Heart right ventricle (tissue), 16 donors: ENCODE results near the gene SGK1. TPM values are rescaled to one million over a fixed set of nuclear protein-coding genes. Genes with fewer than 3 reads are reported as not detected.

Source experiments
- ATAC-seq, 8 donors: fragments of 200-7000 bp; cut with Tn5 transposase; one replicate each; pipeline ENCODE4 v1.9.1; 2020; ENCODE audit warnings: mild to moderate bottlenecking in 8 of 8, moderate library complexity in 8 of 8, moderate number of reproducible peaks in 1 of 8
- DNase-seq, 2 donors: peaks; one replicate each; pipeline ENCODE4 v3.0.0-alpha.2; 2020
- H3K27ac ChIP-seq, 10 donors: fragments of 200-600 bp; sonication (generic) in 2 of 10; one replicate each; pipeline versions ENCODE4 v1.5.0 to v1.8.0; 2020 to 2022; ENCODE audit warnings: mild to moderate bottlenecking in 3 of 10
- H3K27me3 ChIP-seq, 7 donors: fragments of 200-600 bp; one replicate each; pipeline ENCODE4 v1.8.0; 2021 to 2022; ENCODE audit warnings: mild to moderate bottlenecking in 2 of 7
- H3K36me3 ChIP-seq, 9 donors: fragments of 200-600 bp; sonication (generic) in 1 of 9; one replicate each; pipeline versions ENCODE4 v1.5.0 to v1.8.0; 2020 to 2022; ENCODE audit warnings: mild to moderate bottlenecking in 2 of 9
- H3K4me1 ChIP-seq, 9 donors: fragments of 200-600 bp; sonication (generic) in 1 of 9; one replicate each; pipeline versions ENCODE4 v1.5.0 to v1.8.0; 2020 to 2022; ENCODE audit warnings: mild to moderate bottlenecking in 4 of 9
- H3K4me3 ChIP-seq, 10 donors: fragments of 200-600 bp; sonication (generic) in 2 of 10; one replicate each; pipeline versions ENCODE4 v1.5.0 to v1.8.0; 2020 to 2022; ENCODE audit warnings: mild to moderate bottlenecking in 7 of 10, moderate library complexity in 2 of 10
- H3K9me3 ChIP-seq, 11 donors: fragments of 200-600 bp in 10 of 11; sonication (generic) in 2 of 11; one replicate each; pipeline versions ENCODE4 v1.5.0 to v1.8.0; 2013 to 2022; ENCODE audit warnings: mild to moderate bottlenecking in 2 of 11, control low read depth in 1 of 11, moderate library complexity in 1 of 11
- WGBS, 2 donors: extraction: QIAGEN DNeasy Blood & Tissue Kit; methylation state at CpG; one replicate each; pipeline ENCODE4 v1.1.7; 2013; ENCODE audit warnings: inconsistent platforms in 1 of 2; 5-methylcytosine and 5-hydroxymethylcytosine counted together
- intact Hi-C, 10 donors: fragments of 100-400 bp; cut with DNase I; formaldehyde crosslinking; loops; one replicate each; pipeline versions ENCODE4 v1.11.1 to v1.14.2; 2022
- polyA plus RNA-seq, 2 donors: library from polyadenylated mRNA; stranded (reverse); fragments of 200-250 nt; gene quantifications; one replicate each; pipeline ENCODE4 v1.2.3, GENCODE V29; 2013
- total RNA-seq, 10 donors: library from RNA; stranded (reverse); fragmentation: NEBNext Ultra II Directional in 3 of 10; extraction: Animal tissue kit (Norgen Biotek cat#: 25700) in 3 of 10; gene quantifications; one replicate each; pipeline versions ENCODE4 v1.2.1 to v1.2.4, GENCODE V29; 2021 to 2023
- TF ChIP-seq, protein P1 (sequence below), 9 donors: fragments of 200-600 bp; sonication (generic) in 2 of 9; IDR thresholded peaks; one replicate each; pipeline versions ENCODE4 v1.5.0 to v1.8.0; 2021 to 2022; ENCODE audit warnings: antibody characterized with exemption in 9 of 9, mild to moderate bottlenecking in 5 of 9, moderate library complexity in 1 of 9
- donor health status: Arrhythmogenic right ventricular cardiomyopathy.
- donor health status: ischemic (EF 13 %, LVEDD 7.1; RV severe dilation, severe dysfunction).
- donor health status: healthy with polysubstance abuse.
- donor health status: DM: no; HTN: yes; CAD: no.
- donor health status: DM: no; HTN: no; CAD: no.
- donor health status: ischemic (EF 25% LVEDD 6.9; RV normal size, moderate dysfunction).
- donor health status: ischemic (EF 25% LVEDD 5.7; RV mildly dilated, moderate dysfunction).
- donor health status: healthy.
- donor health status: DM: yes; HTN: yes; CAD: no.
- donor health status: Ischemic cardiomyopathy.
- donor health status: ischemic (EF 35%, LVEDD 5.7; RV mildly dilated, moderate dysfunction).
- donor health status: nonischemic (EF 11% LVEDD 7.7; RV severe dilation, severe dysfunction).
- donor health status: DM: yes; HTN: yes; CAD: no.
- donor health status: PGD.
- donor health status: ischemic (EF 29% LVEDD 5.4; RV normal size, mild dysfunction).
- donor health status: nonischemic (EF 23%, LVEDD 6.1; RV moderate dilation, normal function).

Gene SGK1
- total and polyA plus RNA-seq, 12 donors = 22.5 to 140 (median 43.6) TPM

GRCh38 chr6:134340179-134340975 is 22.5 kb upstream of the SGK1 start:
- no peak for ATAC-seq
- H3K4me1 ChIP-seq = peaks cover 0 to 36% (median 11%) of the 10 kb centered on the region in 9 donors
- intact Hi-C loops = loop anchor here in 5 of 10 donors (5.0 to 10.0 kb wide), 7 partner anchors 74 to 382 kb away; no protein-coding TSS in a partner anchor
- DNase-seq = no peak
- TF ChIP-seq, protein P1, sequence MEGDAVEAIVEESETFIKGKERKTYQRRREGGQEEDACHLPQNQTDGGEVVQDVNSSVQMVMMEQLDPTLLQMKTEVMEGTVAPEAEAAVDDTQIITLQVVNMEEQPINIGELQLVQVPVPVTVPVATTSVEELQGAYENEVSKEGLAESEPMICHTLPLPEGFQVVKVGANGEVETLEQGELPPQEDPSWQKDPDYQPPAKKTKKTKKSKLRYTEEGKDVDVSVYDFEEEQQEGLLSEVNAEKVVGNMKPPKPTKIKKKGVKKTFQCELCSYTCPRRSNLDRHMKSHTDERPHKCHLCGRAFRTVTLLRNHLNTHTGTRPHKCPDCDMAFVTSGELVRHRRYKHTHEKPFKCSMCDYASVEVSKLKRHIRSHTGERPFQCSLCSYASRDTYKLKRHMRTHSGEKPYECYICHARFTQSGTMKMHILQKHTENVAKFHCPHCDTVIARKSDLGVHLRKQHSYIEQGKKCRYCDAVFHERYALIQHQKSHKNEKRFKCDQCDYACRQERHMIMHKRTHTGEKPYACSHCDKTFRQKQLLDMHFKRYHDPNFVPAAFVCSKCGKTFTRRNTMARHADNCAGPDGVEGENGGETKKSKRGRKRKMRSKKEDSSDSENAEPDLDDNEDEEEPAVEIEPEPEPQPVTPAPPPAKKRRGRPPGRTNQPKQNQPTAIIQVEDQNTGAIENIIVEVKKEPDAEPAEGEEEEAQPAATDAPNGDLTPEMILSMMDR (IDR thresholded peaks at IDR 0.05) = no peak
- no peak overlapping the region for H3K4me3 ChIP-seq
- no peaks in the 10 kb centered on the region for H3K36me3 ChIP-seq
- no peak overlapping the region for H3K27ac ChIP-seq
- no peaks in the 10 kb centered on the region for H3K27me3 ChIP-seq
- 82 to 90% methylated on average over 6 of the region's 6 CpGs for WGBS, 2 donors
- H3K9me3 ChIP-seq = no peaks in the 10 kb centered on the region

- TF ChIP-seq, protein P1 (IDR thresholded peaks at IDR 0.05) = no peak
- H3K36me3 ChIP-seq = no peaks in the 10 kb centered on the region
- ATAC-seq = no peak
- no peaks in the 10 kb centered on the region for H3K27me3 ChIP-seq
- no peak overlapping the region for H3K27ac ChIP-seq
- peaks cover 0 to 29% (median 10%) of the 10 kb centered on the region in 9 donors for H3K4me1 ChIP-seq
- H3K4me3 ChIP-seq = no peak overlapping the region
- no peaks in the 10 kb centered on the region for H3K9me3 ChIP-seq
- intact Hi-C loops = no loop called here
- DNase-seq = no peak
These were observed 21.3 kb upstream of the SGK1 start for GRCh38 chr6:134339216-134339615.

DNA sequence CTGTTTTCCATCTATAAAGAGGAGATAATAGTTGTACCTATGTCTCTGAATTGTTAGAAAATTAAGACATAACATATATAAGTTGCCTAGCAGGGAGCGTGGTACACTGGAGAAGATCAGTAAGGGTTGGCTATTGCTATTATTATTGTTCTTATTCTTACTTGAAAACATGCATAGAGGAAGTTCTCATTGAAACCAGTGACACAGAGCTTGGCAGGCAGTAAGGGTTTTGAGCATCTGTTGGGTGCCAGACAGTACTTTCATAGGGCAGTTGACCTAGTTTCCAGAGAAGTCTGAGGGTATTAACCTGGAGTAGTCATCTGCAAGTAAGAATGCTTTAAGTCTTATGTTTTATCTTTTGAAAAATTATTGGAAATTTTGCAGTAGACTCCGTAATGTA is 13.3 kb upstream of the SGK1 start:
- peaks cover 0 to 6% (median 0%) of the 10 kb centered on the region in 9 donors for H3K4me1 ChIP-seq
- ATAC-seq (no peak), DNase-seq (no peak)
- no peak overlapping the region for H3K27ac ChIP-seq
- intact Hi-C loops = no loop called here
- no peaks in the 10 kb centered on the region for H3K36me3 ChIP-seq
- H3K9me3 ChIP-seq = no peaks in the 10 kb centered on the region
- H3K27me3 ChIP-seq = no peaks in the 10 kb centered on the region
- TF ChIP-seq, protein P1 (IDR thresholded peaks at IDR 0.05) = no peak
- 93 to 95% methylated on average over 2 of the region's 2 CpGs for WGBS, 2 donors
- no peak overlapping the region for H3K4me3 ChIP-seq

GRCh38 chr6:134330555-134330954 is 12.6 kb upstream of the SGK1 start:
- peaks cover 0 to 6% (median 4%) of the 10 kb centered on the region in 11 donors for H3K9me3 ChIP-seq
- 94 to 100% methylated on average over 1 of the region's 1 CpG for WGBS, 2 donors
- no peak for DNase-seq
- no peak for ATAC-seq
- peaks cover 0 to 6% (median 0%) of the 10 kb centered on the region in 9 donors for H3K4me1 ChIP-seq
- no peaks in the 10 kb centered on the region for H3K27me3 ChIP-seq
- no peak overlapping the region for H3K4me3 ChIP-seq
- no peak overlapping the region for H3K27ac ChIP-seq
- no peaks in the 10 kb centered on the region for H3K36me3 ChIP-seq
- TF ChIP-seq, protein P1 (IDR thresholded peaks at IDR 0.05) = no peak
- intact Hi-C loops = no loop called here
